GM23338 (cell line): Measurements from ENCODE around the gene PLA2G4F. TPM values are rescaled to one million over a fixed set of nuclear protein-coding genes. Genes with fewer than 3 reads are reported as not detected.

ENCODE experiments used
- ATAC-seq: fragments of 200-7000 bp; cut with Tn5 transposase; 3 replicates; pipeline ENCODE4 v1.9.1; 2020
- DNase-seq: peaks from one replicate; pipeline ENCODE4 v3.0.0-alpha.2; 2015; ENCODE audit warnings: low spot score
- H2AFZ ChIP-seq: fragments of 200-600 bp; sonication (generic); 2 replicates; pipeline ENCODE4 v1.8.0; 2016; ENCODE audit warnings: antibody characterized with exemption, mild to moderate bottlenecking, moderate library complexity
- H3F3A ChIP-seq: fragments of 200-600 bp; sonication (generic); replicated peaks from 2 replicates; pipeline ENCODE4 v1.8.0; 2017; ENCODE audit warnings: antibody characterized with exemption, mixed run types, low read depth
- H3K27ac ChIP-seq: fragments of 200-600 bp; sonication (generic); 2 replicates; pipeline ENCODE4 v1.6.1; 2016; ENCODE audit warnings: low read depth
- H3K27me3 ChIP-seq: fragments of 200-600 bp; sonication (generic); 2 replicates; pipeline ENCODE4 v1.8.0; 2016; ENCODE audit warnings: mild to moderate bottlenecking, mixed run types, moderate library complexity; ENCODE audit not compliant: insufficient read depth
- H3K36me3 ChIP-seq: fragments of 200-600 bp; sonication (generic); 2 replicates; pipeline ENCODE4 v1.8.0; 2016; ENCODE audit warnings: mild to moderate bottlenecking; ENCODE audit not compliant: insufficient read depth
- H3K4me1 ChIP-seq: fragments of 200-600 bp; sonication (generic); 2 replicates; pipeline ENCODE4 v1.8.0; 2016; ENCODE audit warnings: mild to moderate bottlenecking, moderate library complexity; ENCODE audit not compliant: insufficient read depth
- H3K4me2 ChIP-seq: fragments of 200-600 bp; sonication (generic); 2 replicates; pipeline ENCODE4 v1.7.1; 2017; ENCODE audit warnings: mixed run types
- H3K4me3 ChIP-seq: fragments of 200-600 bp; sonication (generic); 2 replicates; pipeline ENCODE4 v1.6.1; 2016; ENCODE audit warnings: mixed run types
- H3K79me2 ChIP-seq: fragments of 200-600 bp; sonication (generic); replicated peaks from 2 replicates; pipeline ENCODE4 v1.8.0; 2017; ENCODE audit warnings: mild to moderate bottlenecking; ENCODE audit not compliant: insufficient read depth
- H3K9me2 ChIP-seq: fragments of 200-600 bp; sonication (generic); 2 replicates; pipeline ENCODE4 v1.8.0; 2017; ENCODE audit not compliant: insufficient read depth
- H4K20me1 ChIP-seq: fragments of 200-600 bp; sonication (generic); replicated peaks from 2 replicates; pipeline ENCODE4 v1.8.0; 2017; ENCODE audit warnings: mild to moderate bottlenecking; ENCODE audit not compliant: insufficient read depth
- H3K27ac Mint-ChIP-seq: 2 replicates; pipeline ENCODE4 v1.8.0; 2020; ENCODE audit warnings: inconsistent platforms, mild to moderate bottlenecking, moderate library complexity, mixed read lengths
- H3K27me3 Mint-ChIP-seq: 3 replicates; pipeline ENCODE4 v1.8.0; 2022; ENCODE audit warnings: low read depth, mild to moderate bottlenecking, moderate library complexity, mixed read lengths, inconsistent platforms; ENCODE audit not compliant: insufficient read depth, poor library complexity
- H3K36me3 Mint-ChIP-seq: 3 replicates; pipeline ENCODE4 v1.8.0; 2021; ENCODE audit warnings: low read depth, mild to moderate bottlenecking, inconsistent platforms, moderate library complexity, mixed read lengths
- H3K4me1 Mint-ChIP-seq: 3 replicates; pipeline ENCODE4 v1.8.0; 2020; ENCODE audit warnings: mild to moderate bottlenecking, inconsistent platforms, mixed read lengths
- H3K4me3 Mint-ChIP-seq: 3 replicates; pipeline ENCODE4 v1.8.0; 2021; ENCODE audit warnings: moderate library complexity, mild to moderate bottlenecking, inconsistent platforms, mixed read lengths
- H3K9me3 Mint-ChIP-seq: 3 replicates; pipeline ENCODE4 v1.8.0; 2020; ENCODE audit warnings: moderate library complexity, mild to moderate bottlenecking, inconsistent platforms, mixed read lengths
- CREB1 ChIP-seq: fragments of 250-450 bp; sonication (Bioruptor Pico); IDR thresholded peaks from 2 replicates; pipeline ENCODE4 v1.5.0; 2020; ENCODE audit warnings: low read depth, mild to moderate bottlenecking, moderate library complexity
- CTCF ChIP-seq, 2 experiments: fragments of 200-600 bp in 1 of 2; sonication (generic) in 1 of 2; conservative IDR thresholded peaks; 2 replicates each; pipeline versions ENCODE4 v1.5.1 to v1.6.1; 2016 to 2017; ENCODE audit warnings: antibody characterized with exemption in 2 of 2, low read depth in 2 of 2, mild to moderate bottlenecking in 2 of 2, moderate library complexity in 1 of 2
- ETS1 ChIP-seq: IDR thresholded peaks from 2 replicates; pipeline ENCODE4 v1.6.1; 2016; ENCODE audit warnings: antibody characterized with exemption
- EZH2 ChIP-seq: fragments of 200-600 bp; sonication (generic); IDR thresholded peaks from one replicate; pipeline ENCODE4 v1.8.0; 2017; ENCODE audit warnings: antibody characterized with exemption, mild to moderate bottlenecking, low read depth; ENCODE audit not compliant: unreplicated experiment
- EZH2phosphoT487 ChIP-seq: fragments of 200-600 bp; sonication (generic); IDR thresholded peaks from one replicate; pipeline ENCODE4 v1.8.1; 2018; ENCODE audit warnings: antibody characterized with exemption; ENCODE audit not compliant: unreplicated experiment
- JUNB ChIP-seq: IDR thresholded peaks from one replicate; pipeline ENCODE4 v1.6.1; 2016; ENCODE audit warnings: antibody characterized with exemption; ENCODE audit not compliant: unreplicated experiment
- NANOG ChIP-seq: IDR thresholded peaks from 2 replicates; pipeline ENCODE4 v1.6.1; 2016; ENCODE audit warnings: antibody characterized with exemption, borderline replicate concordance
- POLR2AphosphoS5 ChIP-seq: IDR thresholded peaks from 2 replicates; pipeline ENCODE4 v1.6.1; 2016; ENCODE audit warnings: antibody characterized with exemption, low read depth
- REST ChIP-seq: IDR thresholded peaks from one replicate; pipeline ENCODE4 v1.6.1; 2018; ENCODE audit warnings: antibody characterized with exemption; ENCODE audit not compliant: unreplicated experiment
- STAT1 ChIP-seq: IDR thresholded peaks from one replicate; pipeline ENCODE4 v1.6.1; 2016; ENCODE audit warnings: antibody characterized with exemption; ENCODE audit not compliant: unreplicated experiment
- ZNF114 ChIP-seq: fragments of 250-450 bp; sonication (Bioruptor Pico); IDR thresholded peaks from 2 replicates; pipeline ENCODE4 v1.5.0; 2020; ENCODE audit warnings: mild to moderate bottlenecking, moderate library complexity
- ZNF331 ChIP-seq: fragments of 250-450 bp; sonication (Bioruptor Pico); IDR thresholded peaks from 2 replicates; pipeline ENCODE4 v1.5.0; 2020; ENCODE audit warnings: low read depth, mild to moderate bottlenecking, moderate library complexity
- polyA plus RNA-seq: library from polyadenylated mRNA; unstranded; fragments of >200 nt; fragmentation: Nextera tagmentation; extraction: Ambion mirVana; gene quantifications from 2 replicates; pipeline ENCODE4 v1.2.1, GENCODE V29; 2016
- total RNA-seq: library from RNA; depleted of rRNA; stranded (reverse); fragments of >200 nt; shearing (Covaris generic); gene quantifications from 2 replicates; pipeline ENCODE4 v1.2.3, GENCODE V29; 2014

Gene PLA2G4F
- total and polyA plus RNA-seq, 2 experiments from 2014 or later, result not detected

- no peak for TF ChIP-seq CTCF (conservative IDR thresholded peaks at IDR 0.05; ENCODE audit: low read depth in 2 of 2)
- no peak for TF ChIP-seq POLR2AphosphoS5
- no peak for TF ChIP-seq ETS1
- no peak for TF ChIP-seq CREB1
- TF ChIP-seq ZNF114 (CRISPR knock-in tag), result no peak
- TF ChIP-seq STAT1, result no peak
Observed at GRCh38 chr15:42182961-42183360, 26.5 kb upstream of the PLA2G4F start (continued).

- ATAC-seq, result no peak
- no peaks in the 10 kb centered on the region for H3K4me1 Mint-ChIP-seq
- no peak overlapping the region for H3K27ac Mint-ChIP-seq
- no peaks in the 10 kb centered on the region for H3K79me2 ChIP-seq
- H3K4me2 ChIP-seq, result no peak overlapping the region
- no peaks in the 10 kb centered on the region for H3K9me2 ChIP-seq
- H3K27me3 Mint-ChIP-seq, result no peaks in the 10 kb centered on the region
- H3K36me3 ChIP-seq, result peaks cover 26% of the 10 kb centered on the region; the same call in 1 of the 2 replicates
- no peak overlapping the region for H3K4me3 ChIP-seq
- no peaks in the 10 kb centered on the region for H4K20me1 ChIP-seq
- no peak overlapping the region for H3K27ac ChIP-seq
- H2AFZ ChIP-seq, result no peak overlapping the region
- H3K9me3 Mint-ChIP-seq, result no peaks in the 10 kb centered on the region
- H3K36me3 Mint-ChIP-seq, result peaks cover 56% of the 10 kb centered on the region
- H3K27me3 ChIP-seq, result no peaks in the 10 kb centered on the region
- H3F3A ChIP-seq, result no peaks in the 10 kb centered on the region
- no peak overlapping the region for H3K4me3 Mint-ChIP-seq
- H3K4me1 ChIP-seq, result no peaks in the 10 kb centered on the region
- no peak for DNase-seq
- TF ChIP-seq ZNF114 (CRISPR knock-in tag) (no peak), EZH2 (no peak), JUNB (no peak), NANOG (no peak), ZNF331 (CRISPR knock-in tag) (no peak), CREB1 (no peak), POLR2AphosphoS5 (no peak), ETS1 (no peak), CTCF (conservative IDR thresholded peaks at IDR 0.05; ENCODE audit: low read depth in 2 of 2) (no peak), EZH2phosphoT487 (no peak), REST (no peak)
Observed at GRCh38 chr15:42182328-42182886, 26.0 kb upstream of the PLA2G4F start.
